Endothelial cell of hepatic sinusoid (primary cell): ENCODE data around the gene HOPX.
"Not testable (repeated sequence)": the region's sequence is repeated elsewhere in the genome, so short reads cannot be mapped to it uniquely, and the experiment has no call there.

Experiments
- in situ Hi-C: cut with HindIII; loops from 2 replicates; pipeline ENCODE4 v1.10.0; 2017; ENCODE audit warnings: low sequenced_read_pairs

HOPX gene

DNA sequence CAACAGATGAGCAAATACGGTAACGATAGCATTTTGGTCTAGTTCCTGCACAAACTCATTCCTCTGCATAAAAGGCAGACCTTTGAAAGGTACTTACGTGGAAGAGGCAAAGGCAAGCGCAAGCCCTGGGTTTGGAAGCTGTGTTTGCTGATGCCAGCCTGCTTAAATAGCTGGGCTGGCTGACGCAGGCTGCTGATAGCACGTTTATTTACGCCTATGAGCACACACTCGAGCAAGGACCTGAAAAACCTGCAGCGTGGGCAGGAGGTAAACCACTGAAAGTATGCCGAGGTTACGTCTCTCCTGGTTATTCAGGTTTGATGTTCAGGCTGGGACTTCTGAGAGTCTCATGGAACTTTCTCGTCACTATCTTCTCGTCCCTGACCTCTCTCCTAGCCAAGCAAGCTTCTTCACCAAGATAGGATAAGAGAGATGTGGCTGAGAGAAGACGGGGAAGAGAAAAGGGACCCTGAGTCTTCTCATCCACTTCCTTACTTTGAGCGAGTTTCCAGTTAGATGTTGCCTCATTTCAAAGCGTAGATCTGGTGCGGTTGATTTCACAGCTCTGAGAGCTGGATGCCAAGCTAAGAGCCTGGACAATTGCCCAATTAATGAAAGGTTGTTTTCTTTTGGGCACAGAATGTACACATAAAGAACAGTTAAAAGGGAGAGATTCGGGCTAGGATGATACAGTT, at the start of gene HOPX:
TSS of gene HOPX (minus strand) at position 139 of the 695 bp plus-strand sequence. CDS start 23,480 bp downstream, outside the sequence.
- in situ Hi-C loops, result no loop called here

GRCh38 chr4:56730097-56730496, 49.0 kb upstream of the HOPX start:
- in situ Hi-C loops, result loop anchor here (5.0 kb wide), 1 partner anchor 52 kb away; no protein-coding TSS in a partner anchor

GRCh38 chr4:56728512-56728911, 47.4 kb upstream of the HOPX start:
- in situ Hi-C loops, result no loop called here

- in situ Hi-C loops, result no loop called here
These were observed 46.1 kb upstream of the HOPX start for GRCh38 chr4:56727150-56727549.

GRCh38 chr4:56726593-56726992, 45.5 kb upstream of the HOPX start:
- in situ Hi-C loops, result not testable (repeated sequence)

DNA sequence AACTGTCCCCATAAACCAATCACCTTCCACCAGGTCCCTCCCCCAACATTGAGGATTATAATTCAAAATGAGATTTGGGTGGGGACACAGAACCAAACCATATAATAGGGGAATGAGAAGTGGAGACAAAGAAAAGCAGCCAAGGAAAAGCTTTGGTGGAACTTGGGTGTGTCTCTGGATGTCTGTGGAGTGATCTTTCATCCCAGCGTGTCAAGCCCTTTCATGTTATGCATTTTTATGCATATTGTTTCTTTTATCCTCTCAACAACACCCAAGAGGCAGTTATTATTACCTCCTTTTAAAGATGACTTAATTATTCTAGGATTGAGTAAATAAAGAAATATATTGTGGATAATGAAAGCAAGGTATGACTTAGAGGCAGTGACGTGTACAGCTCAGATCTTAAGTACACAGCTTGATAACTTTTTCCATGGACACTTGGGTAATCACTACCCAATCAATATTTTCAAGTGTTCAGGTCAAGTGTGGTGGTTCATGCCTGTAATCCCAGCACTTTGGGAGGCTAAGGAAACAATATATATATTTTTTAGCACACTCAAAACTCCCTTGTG, 42.6 kb upstream of the HOPX start:
- in situ Hi-C loops, result no loop called here

DNA sequence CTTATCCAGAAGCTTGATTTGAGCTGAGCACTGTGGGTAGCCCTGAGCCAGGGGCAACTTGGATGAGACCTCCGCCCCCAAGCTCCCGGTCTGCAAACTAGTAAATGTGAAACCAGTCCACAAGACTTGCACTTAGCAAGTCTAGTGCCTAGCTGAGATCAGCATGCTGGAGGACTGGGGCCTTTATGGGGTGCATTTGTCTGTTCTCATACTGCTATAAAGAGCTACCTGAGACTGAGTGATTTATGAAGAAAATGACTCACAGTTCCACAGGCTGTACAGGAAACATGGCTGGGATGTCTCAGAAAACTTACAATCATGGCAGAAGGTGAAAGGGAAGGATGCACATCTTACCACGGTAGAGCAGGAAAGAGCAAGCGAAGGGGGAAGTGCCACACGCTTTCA, 42.1 kb upstream of the HOPX start:
- in situ Hi-C loops, result no loop called here

- in situ Hi-C loops, result no loop called here
These were observed 27.1 kb upstream of the HOPX start for GRCh38 chr4:56708146-56708545.

DNA sequence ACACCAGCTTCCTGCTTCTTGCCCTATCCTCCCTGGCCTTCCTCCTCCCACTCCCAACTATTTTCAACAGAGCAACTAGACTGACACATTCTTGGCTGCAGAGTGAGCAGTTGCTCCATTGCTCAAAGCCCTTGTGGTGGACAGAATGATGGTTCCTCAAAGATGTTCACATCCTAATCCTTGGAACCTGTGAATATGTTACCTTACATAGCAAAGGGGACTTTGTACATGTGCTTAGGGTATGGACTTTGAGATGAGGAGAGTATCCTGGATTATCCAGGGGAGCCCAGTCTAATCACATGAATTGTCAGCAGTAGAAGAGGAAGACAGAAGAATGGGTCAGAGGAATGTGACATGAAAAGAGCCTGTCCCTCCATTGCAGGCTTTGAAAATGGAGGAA, 24.9 kb upstream of the HOPX start:
- in situ Hi-C loops, result no loop called here

DNA sequence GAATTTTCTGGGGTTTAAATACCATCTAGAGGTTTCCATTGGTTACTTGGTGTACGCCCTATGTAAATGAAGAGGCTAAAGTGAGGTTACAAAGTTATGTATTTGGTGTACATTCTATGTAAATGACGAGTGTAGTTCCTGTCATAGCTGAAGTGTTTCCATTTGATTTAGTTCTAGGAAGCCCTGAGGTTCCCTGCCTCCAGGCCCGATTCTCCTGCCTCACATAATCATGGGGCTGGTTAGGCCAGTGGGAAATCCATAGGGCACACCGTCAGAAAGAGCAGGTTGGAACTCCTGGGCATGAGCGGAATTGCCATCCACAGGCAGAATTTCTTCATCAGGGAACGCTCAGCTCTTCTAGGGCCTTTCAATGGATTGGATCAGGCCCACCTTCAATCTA, 24.2 kb upstream of the HOPX start:
- in situ Hi-C loops, result no loop called here

- in situ Hi-C loops, result no loop called here
These were observed 23.2 kb upstream of the HOPX start for GRCh38 chr4:56704089-56704871.

- in situ Hi-C loops, result no loop called here
These were observed 22.3 kb upstream of the HOPX start for GRCh38 chr4:56703378-56703777.

GRCh38 chr4:56701644-56702043, 20.5 kb upstream of the HOPX start:
- in situ Hi-C loops, result no loop called here

GRCh38 chr4:56701161-56701480, 20.0 kb upstream of the HOPX start:
- in situ Hi-C loops, result no loop called here

GRCh38 chr4:56699537-56700105, 18.5 kb upstream of the HOPX start:
- in situ Hi-C loops, result no loop called here

DNA sequence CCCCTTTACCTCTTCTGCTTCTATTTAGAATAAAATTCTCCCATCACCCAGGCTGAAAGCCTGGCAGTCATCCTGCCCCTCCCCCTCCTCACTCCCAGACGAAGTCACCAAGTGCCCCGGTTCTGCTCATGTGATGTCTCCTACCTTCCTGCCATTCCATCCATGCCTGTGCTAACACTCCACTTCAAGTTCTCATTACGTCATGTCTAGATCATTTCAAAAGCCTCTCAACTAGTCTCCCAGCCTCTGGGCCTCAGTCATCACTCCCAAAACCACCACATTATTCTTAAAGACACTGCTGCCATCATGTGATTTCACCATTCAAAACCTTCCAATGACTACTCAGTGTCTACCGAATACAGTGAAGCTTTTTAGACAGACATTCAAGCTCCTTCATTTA, 17.2 kb upstream of the HOPX start:
- in situ Hi-C loops, result no loop called here

GRCh38 chr4:56696056-56696455, 15.0 kb upstream of the HOPX start:
- in situ Hi-C loops, result no loop called here

DNA sequence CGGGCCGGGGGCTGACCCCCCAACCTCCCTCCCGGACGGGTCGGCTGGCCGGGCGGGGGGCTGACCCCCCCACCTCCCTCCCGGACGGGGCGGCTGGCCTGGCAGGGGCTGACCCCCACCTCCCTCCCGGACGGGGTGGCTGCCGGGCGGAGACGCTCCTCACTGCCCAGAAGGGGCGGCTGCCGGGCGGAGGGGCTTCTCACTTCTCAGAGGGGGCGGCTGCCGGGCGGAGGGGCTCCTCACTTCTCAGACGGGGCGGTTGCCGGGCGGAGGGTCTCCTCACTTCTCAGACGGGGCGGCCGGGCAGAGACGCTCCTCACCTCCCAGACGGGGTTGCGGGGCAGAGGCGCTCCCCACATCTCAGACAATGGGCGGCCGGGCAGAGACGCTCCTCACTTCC, 12.4 kb upstream of the HOPX start:
- in situ Hi-C loops, result not testable (repeated sequence)

DNA sequence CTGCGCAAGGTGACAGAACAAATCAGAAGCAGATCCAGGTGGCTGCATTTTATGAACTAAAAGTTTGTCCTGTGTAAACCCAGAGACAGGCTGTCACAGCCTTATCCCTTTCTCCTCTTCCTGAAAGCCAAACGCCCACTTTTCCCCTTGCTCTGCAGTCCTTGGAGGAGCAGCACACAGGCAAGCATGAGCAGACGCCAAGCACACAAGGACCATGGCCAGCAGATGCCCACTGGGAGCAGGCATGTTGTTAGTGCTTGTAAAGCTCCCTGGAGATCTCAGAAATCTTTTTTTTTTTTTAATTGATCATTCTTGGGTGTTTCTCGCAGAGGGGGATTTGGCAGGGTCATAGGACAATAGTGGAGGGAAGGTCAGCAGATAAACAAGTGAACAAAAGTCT, 11.5 kb upstream of the HOPX start:
- in situ Hi-C loops, result no loop called here

DNA sequence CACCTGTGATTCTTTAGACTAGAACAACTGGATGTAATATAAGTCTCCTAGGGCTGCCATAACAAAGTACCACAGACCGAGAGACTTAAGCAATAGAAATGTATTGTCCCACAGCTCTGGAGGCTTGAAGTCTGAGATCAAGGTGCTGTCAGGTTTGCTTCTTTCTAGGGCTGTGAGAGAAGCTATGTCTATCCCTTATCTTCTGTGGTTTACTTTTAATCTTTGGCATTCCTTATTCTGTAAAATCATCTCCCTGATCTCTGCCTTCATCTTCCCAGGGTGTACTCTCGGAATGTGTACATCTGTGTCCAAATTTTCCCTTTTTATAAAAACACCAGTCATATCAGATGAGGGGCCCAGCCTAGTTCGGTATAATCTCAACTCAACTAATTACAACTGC, 10.3 kb upstream of the HOPX start:
- in situ Hi-C loops, result no loop called here

- in situ Hi-C loops, result no loop called here
These were observed 9.3 kb upstream of the HOPX start for GRCh38 chr4:56690393-56690792.
